GM21515 (cell line): ENCODE data around the gene PLAA.

ENCODE experiments used
- ATAC-seq: cut with Tn5 transposase; IDR thresholded peaks from one replicate; pipeline ENCODE4 v1.9.1; 2021; ENCODE audit not compliant: unreplicated experiment

Gene PLAA

DNA sequence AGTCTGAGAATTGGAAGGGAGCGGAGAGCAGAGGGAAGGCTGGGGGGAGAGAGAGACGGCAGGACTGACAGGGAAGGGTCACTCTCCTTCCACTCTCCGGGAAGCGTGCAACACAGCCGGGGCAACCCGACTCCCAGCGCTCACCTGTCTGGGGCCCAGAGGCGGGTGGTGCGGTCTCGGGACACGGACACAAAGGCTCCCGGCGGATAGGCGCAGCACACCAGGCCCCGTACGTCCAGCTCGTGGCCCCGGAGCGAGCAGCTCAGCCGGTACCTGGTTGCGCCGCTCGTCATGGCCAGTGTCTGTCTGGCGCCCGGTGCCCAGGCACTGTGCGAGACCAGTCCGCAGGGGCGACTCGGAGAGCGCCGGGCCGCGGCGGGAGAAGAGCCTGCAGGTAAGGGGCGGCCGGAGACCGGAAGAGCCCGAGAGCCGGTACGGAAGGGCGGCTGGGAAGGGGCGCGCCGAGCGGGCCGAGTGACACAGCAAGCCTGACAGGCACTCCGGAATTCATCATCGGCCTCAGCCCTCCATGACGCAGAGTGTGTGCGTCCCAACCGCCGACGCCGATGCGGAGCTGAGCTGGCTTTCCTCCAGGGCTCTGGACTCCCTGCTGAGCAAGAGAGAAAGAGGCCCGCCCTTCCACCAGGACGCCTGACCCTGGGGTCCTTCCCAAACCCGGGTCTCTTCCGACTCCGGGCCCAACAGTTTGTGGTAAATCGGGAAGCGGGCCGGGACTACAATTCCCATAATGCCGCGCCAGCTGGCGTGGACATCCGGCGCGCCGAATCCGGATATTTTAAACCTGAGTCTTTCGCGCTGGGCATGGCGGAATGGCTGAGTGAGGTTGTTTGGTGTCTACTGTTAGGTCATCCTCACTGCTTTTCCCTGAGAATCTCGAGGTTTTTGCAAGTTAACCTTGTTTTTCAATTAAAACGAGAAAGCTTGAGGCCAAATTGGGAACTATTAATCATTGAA is at the start of gene PLAA:
PLAA (minus strand) TSS at position 490 of the 975 bp plus-strand sequence; CDS start at position 293, 197 bp downstream.
- peak; percentile 99 for ATAC-seq

DNA sequence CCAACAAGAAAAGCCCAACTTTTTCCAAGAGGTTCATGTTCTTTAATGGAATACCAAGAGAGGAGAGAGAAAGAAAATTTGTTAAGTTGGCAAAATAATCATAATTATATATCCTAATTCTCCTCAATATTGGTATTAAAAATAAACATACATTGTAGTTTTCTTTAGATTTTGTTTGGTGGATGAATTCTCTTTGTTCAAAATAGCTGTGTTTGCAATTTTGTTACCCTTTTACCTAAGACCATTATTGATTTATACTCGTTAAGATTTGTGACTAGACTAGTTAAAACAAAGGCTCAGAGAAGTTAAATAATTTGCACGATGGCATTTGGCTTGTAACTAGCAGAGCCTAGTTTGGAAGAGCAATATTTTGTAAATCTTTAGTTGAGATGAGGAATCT is 48.8 kb upstream of the PLAA start:
- ATAC-seq, result no peak

DNA sequence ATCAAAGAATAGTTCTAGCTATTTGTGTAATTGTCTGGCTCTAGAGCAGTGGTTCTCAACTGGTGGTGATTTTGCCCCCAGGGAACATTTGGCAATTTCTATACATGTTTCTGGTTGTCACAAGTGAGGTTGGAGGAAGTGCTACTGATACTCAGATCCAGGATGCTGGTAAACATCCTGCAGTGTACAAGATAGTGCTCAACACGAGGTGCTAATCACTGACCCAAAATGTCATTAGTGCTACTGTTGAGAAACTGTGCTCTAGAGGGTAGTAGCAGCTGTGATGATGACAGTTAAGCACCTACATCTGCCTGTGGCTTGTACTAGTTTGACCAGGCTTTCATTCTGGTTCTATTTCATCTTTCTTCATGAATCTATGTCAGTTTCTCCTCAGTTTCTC is 36.3 kb upstream of the PLAA start:
- ATAC-seq, result peak; percentile 77

DNA sequence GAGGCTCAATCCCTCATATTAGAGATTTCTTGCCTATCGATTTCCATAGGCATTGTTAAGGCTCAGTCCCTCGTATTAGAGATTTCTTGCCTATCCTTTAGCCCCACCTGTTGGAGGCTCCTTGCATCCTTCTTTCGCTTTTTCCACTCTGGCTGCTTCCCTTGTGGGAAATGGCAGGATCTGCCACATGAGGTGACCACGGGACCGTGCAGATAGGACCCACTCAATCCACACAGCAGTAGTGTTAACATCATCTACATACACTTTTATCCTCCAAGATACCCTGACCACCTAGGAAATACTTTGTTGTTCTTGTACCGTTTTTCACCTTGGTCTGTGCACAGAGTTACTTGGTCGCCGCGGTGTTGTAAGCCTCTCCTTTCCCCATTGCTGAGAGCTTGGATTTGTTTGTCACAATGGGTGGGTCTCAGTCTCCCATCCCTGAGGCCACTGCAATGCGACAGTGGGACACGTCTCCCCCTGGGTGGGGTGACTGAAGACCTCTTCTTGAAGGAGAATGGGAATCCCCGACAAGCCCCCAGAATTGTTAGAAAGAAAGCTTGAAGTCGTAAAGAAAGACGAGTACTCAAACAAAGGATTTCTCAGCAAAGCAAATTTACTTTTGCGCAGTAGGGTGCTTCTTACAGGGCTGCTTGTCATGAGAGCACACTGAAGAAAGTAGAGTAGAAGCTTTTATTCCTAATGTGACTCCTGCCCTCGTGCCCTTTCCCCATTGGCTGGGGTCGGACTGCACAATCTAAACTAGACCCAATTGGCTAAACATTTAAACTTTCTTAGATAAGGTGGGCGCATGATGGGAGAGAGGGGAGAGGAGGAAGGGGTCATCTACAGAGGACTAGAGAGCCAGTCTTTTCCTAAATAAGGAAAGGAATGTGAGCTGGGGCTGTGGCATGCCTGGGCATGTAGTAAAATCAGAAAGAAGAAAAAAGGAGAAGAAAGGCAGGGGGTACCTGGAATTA is 29.0 kb upstream of the PLAA start:
- ATAC-seq, result no peak

DNA sequence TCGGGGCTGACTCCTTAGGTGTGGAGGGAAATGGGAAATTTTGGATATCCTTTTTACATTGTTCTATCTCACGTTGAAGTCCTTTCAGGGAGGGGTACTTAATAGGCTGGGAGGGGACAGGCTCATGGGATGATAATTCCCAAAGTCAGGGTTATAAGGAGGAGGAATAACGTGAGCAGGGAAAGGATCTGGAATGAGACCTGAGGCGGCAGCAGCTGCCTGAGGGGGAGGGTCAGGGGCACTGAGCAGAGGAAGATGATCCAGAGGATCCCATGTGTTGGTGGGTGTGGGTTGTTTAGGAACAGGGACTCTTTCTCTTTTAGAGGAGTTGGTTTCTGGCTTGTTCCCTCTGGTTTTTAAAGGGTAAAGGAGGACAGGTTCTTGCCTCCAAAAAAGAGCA is 27.9 kb upstream of the PLAA start:
- ATAC-seq, result no peak

DNA sequence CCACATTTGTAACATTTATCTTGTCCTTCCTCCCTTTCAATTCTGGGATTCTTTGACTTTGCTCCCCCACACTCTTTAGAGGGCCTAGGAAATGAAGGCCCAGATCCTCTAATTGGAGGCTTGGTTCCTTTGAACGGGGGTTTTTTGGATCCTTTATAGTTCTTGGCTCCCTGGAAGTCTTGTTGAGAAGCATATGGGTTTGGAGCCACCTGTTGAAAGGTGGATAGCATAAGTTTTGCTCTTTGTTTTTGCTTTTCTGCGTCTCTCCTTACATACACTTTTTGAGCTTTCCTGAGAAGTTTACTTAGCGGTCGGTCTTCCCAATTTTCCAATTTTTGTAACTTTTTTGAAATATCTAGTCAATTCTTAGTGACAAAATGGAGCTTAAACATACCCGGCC is 26.9 kb upstream of the PLAA start:
- ATAC-seq, result no peak

DNA sequence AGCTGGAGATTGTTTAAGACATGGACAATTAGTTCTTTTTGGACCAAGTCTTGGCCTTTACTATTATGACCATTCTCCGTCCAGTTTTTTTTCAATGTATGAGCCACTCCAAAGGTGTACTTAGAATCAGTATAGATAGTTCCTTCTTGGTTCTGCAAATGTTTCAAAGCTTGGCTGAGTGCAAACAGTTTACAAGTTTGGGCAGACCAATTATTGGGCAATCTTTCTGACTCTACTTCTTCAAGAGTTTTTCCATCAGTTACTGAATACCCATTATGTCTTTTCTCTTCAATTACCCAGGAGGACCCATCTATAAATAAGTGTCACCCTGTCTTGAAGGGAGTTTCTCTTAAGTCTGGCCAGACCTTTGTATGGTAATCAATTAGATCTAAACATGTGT is 24.7 kb upstream of the PLAA start:
- no peak for ATAC-seq

DNA sequence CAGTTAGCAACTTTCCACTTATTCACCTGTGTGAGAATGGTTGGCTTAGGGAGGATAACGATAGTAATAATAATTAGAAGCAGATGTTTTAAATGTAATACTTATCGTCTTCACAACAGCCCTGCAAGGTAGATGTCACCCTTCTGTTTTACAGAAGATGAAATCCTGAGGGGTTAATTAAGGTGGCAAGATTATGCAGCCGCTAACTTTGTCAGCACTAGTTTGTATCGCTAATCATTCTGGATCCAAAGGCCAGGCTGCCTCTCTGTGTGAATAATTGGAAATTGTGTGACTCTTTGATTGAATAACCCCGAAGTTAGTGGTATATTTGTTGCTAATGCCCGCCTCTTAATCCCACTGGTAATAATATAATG is 9.8 kb upstream of the PLAA start:
- ATAC-seq, result no peak

DNA sequence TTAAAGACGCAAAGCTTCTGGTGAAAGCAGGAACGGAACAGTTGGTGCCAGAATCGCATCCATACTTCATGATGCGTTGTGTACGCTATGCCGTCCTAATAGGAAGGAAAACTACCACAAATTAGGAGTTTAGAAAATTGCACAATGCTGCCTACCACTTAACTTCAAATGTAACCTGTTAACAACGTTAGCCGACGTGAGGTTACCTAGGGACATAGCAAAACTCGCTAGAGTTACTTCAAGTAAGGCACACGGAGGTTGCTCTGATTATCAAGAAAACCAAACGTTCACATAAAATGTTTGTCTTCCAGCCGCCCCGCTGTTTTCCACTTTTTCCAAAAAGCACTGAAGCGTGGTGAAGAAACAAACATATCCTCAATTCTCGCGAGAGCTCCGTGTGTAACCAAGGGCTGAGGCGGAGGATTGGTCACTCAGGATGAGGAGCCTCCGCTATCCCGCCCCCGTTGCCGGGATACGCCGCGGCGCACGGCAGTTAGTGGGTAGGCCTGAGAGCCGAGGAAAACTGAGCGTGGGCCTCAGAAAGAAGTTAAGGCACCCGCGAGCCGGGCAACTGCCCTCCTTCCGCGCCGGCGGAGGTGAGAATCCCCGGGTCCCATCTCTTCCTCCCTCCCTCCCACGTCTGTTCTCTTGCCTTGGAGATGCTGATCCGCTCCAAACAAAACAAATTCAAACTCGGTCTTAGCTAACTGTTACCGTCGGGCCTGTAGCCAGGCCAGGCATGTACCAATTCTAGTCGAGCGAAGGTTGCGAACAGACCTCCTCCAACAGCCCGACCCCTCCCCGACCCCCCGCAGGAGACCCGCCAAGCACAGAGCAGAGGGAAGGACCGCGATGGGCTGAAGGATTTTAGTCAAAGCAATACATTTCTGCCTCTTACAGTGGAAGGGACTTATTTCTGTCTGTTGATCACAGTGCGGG is 9.1 kb upstream of the PLAA start, which contains the start of gene IFT74:
IFT74 (plus strand) TSS at position 492 of the 939 bp plus-strand sequence. CDS start 5,556 bp downstream, outside the sequence.
- ATAC-seq, result peak; percentile 100

DNA sequence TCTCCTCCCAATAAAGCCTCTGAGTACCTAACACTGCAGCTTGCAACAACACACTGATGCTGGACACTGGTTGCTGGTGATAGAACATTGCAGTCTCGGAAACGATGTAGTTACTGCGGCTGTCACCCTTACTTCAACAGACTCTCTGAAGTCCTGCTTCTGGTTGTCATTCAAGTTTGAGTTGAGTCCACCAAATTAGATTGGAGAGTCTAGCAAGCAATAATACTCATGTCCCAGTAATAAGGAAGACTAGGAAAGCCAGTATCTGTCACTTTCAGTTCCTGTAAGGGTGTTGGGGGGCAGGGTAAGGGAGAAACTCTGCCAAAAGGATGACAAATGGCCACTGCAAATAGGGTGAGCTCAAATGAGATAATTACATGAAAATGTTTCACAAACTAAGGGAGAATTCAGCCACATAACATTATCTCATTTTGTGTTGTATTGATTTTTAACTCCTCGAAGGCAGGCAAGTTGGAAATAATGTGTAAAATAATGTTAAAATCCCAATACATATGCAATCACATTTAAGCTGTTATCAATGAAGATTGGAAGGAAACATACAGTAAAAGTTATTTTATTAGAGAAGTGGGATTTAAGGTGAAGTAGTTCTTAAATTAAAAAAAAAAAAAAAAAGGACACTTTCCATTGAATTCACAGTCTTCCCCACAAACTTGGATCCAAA is 8.3 kb upstream of the PLAA start:
- no peak for ATAC-seq

DNA sequence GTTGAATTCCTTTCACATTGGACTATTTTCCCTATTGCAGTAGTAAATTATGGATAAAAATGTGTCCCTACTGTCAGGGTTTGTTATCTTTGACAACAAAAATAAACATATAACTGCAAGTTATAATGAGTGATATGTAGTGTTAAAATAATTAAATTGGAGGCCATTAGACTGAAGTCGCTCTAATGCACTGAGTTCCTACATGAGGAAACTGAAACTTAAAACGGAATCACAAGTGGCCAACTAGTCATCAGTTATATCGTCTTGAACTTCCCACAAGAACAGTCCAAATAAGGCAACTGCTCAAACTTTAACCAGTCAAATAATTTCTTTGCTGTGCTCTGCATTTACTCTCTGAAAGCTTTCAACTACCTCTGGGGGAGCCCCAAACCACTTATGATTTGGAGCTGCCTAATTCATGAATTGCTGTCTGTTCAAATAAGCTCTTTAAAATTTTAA is 7.0 kb upstream of the PLAA start:
- no peak for ATAC-seq

DNA sequence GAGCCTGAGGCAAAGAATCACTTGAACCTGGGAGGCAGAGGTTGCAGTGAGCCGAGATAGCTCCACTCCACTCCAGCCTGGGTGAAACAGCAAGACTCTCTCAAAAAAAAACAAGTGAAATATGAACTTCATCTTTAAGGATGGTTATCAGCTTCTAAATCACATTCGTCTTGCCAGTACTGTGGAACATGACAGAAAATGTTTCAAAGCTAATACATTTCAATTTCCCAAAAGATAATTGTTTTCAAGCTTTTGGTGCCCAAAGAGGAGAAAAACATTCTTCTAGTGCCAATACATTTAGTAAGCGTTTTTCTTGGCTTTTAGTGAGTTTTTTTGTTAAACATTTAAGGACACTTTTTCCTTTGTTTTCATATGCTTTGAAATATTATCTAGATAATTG is 4.8 kb upstream of the PLAA start:
- ATAC-seq, result no peak

DNA sequence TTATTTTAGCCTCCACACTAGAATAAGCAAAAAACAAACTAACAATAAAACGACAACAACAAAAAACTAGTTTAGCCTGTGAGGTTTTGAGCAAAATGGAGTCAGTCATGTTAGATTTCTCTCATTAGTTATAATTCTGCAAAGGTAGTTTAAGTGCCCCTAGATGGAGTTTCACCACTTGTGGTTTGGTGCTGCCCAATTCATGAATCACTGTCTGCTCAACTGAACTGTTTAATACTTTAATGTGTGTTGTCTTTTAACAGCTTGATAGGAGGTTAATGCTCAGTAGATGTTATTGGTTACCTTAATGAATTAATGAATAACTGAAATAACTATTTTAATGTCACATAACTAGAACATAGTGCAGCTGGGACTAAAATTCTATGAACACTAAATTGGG is 3.5 kb upstream of the PLAA start:
- no peak for ATAC-seq

DNA sequence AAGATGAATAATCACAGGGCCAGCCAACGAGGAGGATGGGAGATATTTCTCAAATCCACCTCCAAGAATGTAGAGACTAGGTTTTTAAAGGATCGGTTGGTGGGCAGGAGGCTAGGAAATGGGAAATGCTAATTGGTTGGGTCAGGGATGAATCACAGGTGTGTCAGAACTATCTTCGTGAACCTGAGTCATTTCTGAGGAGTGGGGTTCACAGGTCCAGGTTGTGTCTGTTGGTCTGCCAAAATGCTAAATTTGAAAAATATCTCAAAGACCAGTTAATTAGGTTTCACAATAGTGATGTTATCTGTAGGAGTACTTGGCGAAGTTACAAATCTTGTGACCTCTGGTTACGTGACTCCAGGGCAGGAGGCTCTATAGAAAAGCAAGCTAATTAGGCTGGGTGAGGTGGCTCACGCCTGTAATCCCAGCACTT is 2.6 kb upstream of the PLAA start:
- ATAC-seq, result no peak

DNA sequence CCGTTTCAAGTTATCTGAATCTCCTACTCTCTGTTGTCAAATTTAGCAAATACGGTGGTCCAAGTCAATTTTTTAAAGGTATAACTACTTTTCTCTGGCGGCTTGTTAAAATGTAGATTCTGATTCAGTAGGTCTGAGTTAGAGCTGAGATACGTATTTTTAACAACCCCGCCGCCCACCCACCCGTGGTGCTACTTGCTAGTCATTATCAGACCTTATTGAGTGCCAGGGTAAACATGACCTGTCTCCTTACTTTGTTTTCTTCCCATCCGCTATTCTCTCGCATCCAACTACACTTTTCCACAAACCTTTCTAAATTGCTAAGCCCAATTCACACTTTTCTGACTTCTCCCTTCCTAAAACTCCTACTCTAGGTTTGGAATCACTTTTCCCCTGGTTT is 694 bp upstream of the PLAA start:
- no peak for ATAC-seq

DNA sequence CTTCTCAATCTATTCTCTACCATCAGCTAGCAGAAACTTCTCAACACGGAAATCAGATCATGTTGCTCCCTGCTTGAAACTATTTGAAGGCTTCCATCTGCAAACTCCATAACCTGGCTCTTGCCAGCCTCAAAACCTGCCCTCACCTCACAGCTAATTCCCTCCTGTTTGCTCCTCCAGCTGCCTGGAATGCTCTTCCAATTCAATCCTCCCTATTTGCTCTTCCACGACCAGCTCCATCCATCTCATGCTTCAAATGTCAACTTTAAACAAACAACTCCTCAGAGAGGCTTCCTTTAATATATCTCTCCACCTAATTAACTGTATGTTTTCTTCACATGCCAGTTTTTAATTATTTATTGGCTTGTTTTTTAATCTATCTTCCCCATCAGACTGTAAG is 1.5 kb downstream of the PLAA start:
- ATAC-seq, result no peak

DNA sequence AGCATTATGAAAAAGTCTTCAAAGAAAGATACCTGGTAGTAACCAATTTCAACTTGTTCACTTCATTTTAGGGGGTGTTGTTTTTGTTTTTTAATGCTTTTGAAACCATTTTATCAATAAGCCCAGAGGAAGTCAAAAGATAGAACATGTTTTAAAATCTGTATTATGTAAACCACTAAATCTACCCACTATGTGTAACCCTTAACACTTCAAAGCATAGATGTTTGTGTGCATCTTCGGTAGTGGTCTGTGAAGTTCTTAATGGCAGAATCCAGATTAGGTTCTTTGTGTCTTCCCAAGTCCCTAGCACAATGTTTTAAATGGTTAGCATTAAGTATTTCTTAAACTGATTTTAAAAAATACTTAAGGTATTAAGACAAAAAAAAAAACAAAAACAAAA is 6.3 kb downstream of the PLAA start:
- no peak for ATAC-seq

DNA sequence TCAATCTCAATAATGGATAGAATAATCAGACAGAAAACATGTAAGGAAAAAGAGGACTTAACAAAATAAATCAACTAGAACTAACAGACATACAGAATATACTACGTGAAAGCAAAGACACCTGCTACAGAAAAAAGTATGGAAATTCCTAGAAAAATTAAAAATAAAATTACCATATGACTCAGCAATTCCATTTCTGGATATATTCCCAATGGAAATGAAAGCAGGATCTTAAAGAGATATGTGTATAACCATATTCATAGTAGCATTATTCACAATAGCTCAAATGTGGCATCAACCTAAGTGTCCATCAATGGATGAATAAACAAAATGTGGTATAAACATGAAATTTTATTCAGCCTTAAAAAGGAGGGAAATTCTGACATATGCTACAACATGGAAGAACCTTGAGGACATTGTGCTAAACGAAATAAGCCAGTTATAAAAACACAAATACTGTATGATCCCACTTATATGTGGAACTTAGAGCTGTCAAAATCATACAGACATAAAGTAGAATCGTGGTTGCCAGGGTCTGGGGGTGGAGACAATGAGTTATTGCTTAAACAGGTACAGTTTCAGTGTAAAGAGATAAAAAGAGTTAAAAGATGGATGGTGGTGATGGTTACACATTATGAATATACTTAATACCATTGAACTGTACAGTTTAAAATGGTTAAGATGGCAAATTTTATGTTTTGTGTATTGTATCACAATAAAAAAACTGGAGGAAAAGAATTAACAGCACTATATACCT is 6.9 kb downstream of the PLAA start:
- ATAC-seq, result no peak

DNA sequence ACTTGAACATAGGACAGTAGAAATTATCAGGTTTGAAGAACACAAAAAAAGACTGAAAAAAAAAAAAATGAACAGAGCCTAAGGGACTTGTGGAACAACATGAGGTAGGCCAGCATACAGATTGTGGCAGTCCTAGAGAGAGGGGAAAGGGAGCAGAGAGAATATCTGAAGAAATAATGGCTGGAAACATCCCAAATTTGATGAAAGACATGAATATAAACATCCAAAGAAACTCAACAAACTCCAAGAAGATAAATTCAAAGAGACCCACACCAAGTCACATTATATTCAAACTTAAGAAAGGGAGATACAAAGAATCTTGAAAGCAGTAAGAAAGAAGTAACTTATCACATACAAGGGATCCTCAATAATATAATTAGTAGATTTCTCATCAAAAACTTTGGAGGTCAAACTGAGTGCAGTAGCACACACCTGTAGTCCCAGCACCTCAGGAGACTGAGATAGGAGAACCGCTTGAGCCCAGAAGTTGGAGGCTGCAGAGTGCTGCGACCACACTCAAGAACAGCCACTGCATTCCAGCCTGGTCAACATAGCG is 9.1 kb downstream of the PLAA start:
- no peak for ATAC-seq
